ENCODE measurements around the gene FGL2. TPM values are rescaled to one million over a fixed set of nuclear protein-coding genes. Genes with fewer than 3 reads are reported as not detected.
A peak's percentile ranks its signal among the peaks of the same experiment; 100 is the strongest.

The FGL2 gene
- total RNA-seq, result 10 to 100 TPM in 1 of 2 donors, 1 to 10 TPM in 1; 6.3 to 11.7 TPM

- 6% methylated on average over 15 of the region's 15 CpGs for WGBS
- H3K27me3 ChIP-seq (replicated peaks; ENCODE audit: insufficient read depth), result no peaks in the 10 kb centered on the region
- H3K4me1 ChIP-seq (replicated peaks), result peaks cover 3% of the 10 kb centered on the region
- H3K27ac ChIP-seq, result no peak within 1 kb of the TSS
- no peaks in the 10 kb centered on the region for H3K9me3 ChIP-seq
- no peaks in the 10 kb centered on the region for H3K36me3 ChIP-seq
- intact Hi-C loops (cut with DNase I), result no loop called here
- TF ChIP-seq POLR2AphosphoS5 (IDR thresholded peaks at IDR 0.05) (peak; percentile 35), POLR2A (IDR thresholded peaks at IDR 0.05) (peak; percentile 13), CTCF (IDR thresholded peaks at IDR 0.05) (no peak)
- H3K4me3 ChIP-seq, result peak within 1 kb of the TSS; percentile 17 to 20
- DNase-seq (ENCODE audit: low spot score), result peak; percentile 21
Observed at GRCh38 chr7:77199013-77199966, at the start of gene FGL2. FGL2 (minus strand) TSS chr7:77199819; CDS start chr7:77199793, 26 bp downstream.

- Histone ChIP-seq H3K4me1 (replicated peaks) (no peaks in the 10 kb centered on the region), H3K9me3 (no peaks in the 10 kb centered on the region), H3K27ac (no peak overlapping the region), H3K4me3 (no peak overlapping the region), H3K27me3 (replicated peaks; ENCODE audit: insufficient read depth) (no peaks in the 10 kb centered on the region), H3K36me3 (no peaks in the 10 kb centered on the region)
- DNase-seq (ENCODE audit: low spot score), result no peak
- WGBS, result 79% methylated on average over 3 of the region's 3 CpGs
- no peak for TF ChIP-seq POLR2A (IDR thresholded peaks at IDR 0.05)
- no peak for TF ChIP-seq CTCF (IDR thresholded peaks at IDR 0.05)
- TF ChIP-seq POLR2AphosphoS5 (IDR thresholded peaks at IDR 0.05), result no peak
- intact Hi-C loops (cut with DNase I), result loop anchor here (10.0 kb wide), 1 partner anchor 123 kb away; the partner anchor contains the start of gene CCDC146
Observed at GRCh38 chr7:77248154-77248553, 48.5 kb upstream of the FGL2 start.

- no peak overlapping the region for H3K27ac ChIP-seq
- intact Hi-C loops (cut with DNase I), result loop anchor here (10.0 kb wide), 1 partner anchor 123 kb away; the partner anchor contains the start of gene CCDC146
- DNase-seq (ENCODE audit: low spot score), result peak; percentile 47
- no peaks in the 10 kb centered on the region for H3K27me3 ChIP-seq (replicated peaks; ENCODE audit: insufficient read depth)
- TF ChIP-seq POLR2A (IDR thresholded peaks at IDR 0.05) (no peak), POLR2AphosphoS5 (IDR thresholded peaks at IDR 0.05) (peak; percentile 26), CTCF (IDR thresholded peaks at IDR 0.05) (peak in 3 of 4 experiments; percentile 64 to 76 (median 67))
- no peaks in the 10 kb centered on the region for H3K36me3 ChIP-seq
- 35% methylated on average over 3 of the region's 3 CpGs for WGBS
- no peaks in the 10 kb centered on the region for H3K9me3 ChIP-seq
- no peak overlapping the region for H3K4me3 ChIP-seq
- no peaks in the 10 kb centered on the region for H3K4me1 ChIP-seq (replicated peaks)
Observed at GRCh38 chr7:77247206-77247850, 47.7 kb upstream of the FGL2 start.

- intact Hi-C loops (cut with DNase I), result loop anchor here (10.0 kb wide), 1 partner anchor 121 kb away; the partner anchor contains the start of gene CCDC146
- Histone ChIP-seq H3K27me3 (replicated peaks; ENCODE audit: insufficient read depth) (no peaks in the 10 kb centered on the region), H3K27ac (no peak overlapping the region), H3K4me1 (replicated peaks) (no peaks in the 10 kb centered on the region), H3K36me3 (no peaks in the 10 kb centered on the region), H3K9me3 (no peaks in the 10 kb centered on the region), H3K4me3 (no peak overlapping the region)
- DNase-seq (ENCODE audit: low spot score), result no peak
- 72% methylated on average over 5 of the region's 5 CpGs for WGBS
- no peak for TF ChIP-seq POLR2AphosphoS5 (IDR thresholded peaks at IDR 0.05)
- TF ChIP-seq CTCF (IDR thresholded peaks at IDR 0.05), result no peak
- no peak for TF ChIP-seq POLR2A (IDR thresholded peaks at IDR 0.05)
Observed at GRCh38 chr7:77246026-77246640, 46.5 kb upstream of the FGL2 start.
